ENCODE measurements around the gene SLC27A1. TPM values are rescaled to one million over a fixed set of nuclear protein-coding genes. Genes with fewer than 3 reads are reported as not detected.

Gene SLC27A1
- total RNA-seq, 1 donor from 2014 or later, result 64.9 TPM

DNA sequence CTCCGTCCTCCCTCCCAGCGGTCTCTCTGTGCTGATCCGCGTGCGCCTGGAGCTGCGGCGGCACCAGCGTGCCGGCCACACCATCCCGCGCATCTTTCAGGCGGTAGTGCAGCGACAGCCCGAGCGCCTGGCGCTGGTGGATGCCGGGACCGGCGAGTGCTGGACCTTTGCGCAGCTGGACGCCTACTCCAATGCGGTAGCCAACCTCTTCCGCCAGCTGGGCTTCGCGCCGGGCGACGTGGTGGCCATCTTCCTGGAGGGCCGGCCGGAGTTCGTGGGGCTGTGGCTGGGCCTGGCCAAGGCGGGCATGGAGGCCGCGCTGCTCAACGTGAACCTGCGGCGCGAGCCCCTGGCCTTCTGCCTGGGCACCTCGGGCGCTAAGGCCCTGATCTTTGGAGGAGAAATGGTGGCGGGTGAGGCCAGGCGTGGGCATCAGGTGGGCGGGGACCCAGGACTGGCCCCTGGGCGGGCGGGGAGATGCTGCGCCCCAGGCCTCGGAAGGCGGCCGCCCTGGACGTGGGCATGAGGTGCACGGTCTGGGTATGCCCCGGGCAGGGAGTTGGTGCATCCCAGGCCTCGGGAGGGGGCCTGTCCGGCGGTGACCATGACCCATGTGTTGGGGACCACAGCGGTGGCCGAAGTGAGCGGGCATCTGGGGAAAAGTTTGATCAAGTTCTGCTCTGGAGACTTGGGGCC lies 16.4 kb downstream of the SLC27A1 start:
- no peak overlapping the region for H3K4me3 ChIP-seq

DNA sequence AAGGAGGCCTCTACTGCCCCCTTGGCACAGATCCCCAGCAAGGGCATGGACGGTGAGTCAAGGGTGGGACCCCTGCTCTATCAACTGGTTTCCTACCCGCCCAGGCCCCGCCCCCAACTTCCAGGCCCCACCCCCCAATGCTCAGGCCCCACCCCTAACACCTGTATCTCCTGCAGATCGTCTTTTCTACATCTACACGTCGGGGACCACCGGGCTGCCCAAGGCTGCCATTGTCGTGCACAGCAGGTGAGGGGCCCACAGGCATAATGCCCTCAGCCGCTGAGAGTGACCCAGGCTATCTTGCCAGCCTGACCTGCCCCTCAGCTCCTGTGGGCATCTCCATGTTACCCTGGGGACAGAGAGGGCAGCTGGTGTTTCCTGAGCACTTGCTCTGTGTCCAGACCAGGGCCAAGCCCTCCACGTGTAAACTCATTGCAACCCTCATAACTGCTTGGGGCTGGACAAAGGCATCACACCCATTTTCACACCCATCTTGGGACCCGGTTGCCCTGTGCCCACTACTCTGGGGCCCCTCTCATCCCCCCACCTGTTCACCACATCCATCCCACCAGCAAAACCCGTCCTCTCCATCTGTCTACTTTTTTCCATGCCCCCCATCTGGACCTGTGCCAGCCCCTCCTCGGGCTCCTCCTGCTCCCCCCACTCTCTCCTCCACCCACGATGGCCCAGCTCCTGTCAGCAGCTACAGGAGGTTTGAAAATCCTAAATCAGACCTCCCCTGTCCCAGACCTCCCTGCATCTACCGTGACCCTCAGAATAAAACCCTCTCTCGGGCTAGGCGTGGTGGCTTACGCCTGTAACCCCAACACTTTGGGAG lies 17.2 kb downstream of the SLC27A1 start:
- no peak for DNase-seq (ENCODE audit: low spot score in 2 of 2)
- H3K27me3 ChIP-seq, result no peaks in the 10 kb centered on the region

More for the DNA sequence above, 16.4 kb downstream of the SLC27A1 start:
- DNase-seq (ENCODE audit: low spot score in 2 of 2), result no peak
- Histone ChIP-seq H3K36me3 (peaks cover 8 to 23% of the 10 kb centered on the region in 2 donors), H3K27me3 (no peaks in the 10 kb centered on the region), H3K9me3 (no peaks in the 10 kb centered on the region), H3K27ac (no peak overlapping the region), H3K4me1 (no peaks in the 10 kb centered on the region)
- TF ChIP-seq, protein P1, sequence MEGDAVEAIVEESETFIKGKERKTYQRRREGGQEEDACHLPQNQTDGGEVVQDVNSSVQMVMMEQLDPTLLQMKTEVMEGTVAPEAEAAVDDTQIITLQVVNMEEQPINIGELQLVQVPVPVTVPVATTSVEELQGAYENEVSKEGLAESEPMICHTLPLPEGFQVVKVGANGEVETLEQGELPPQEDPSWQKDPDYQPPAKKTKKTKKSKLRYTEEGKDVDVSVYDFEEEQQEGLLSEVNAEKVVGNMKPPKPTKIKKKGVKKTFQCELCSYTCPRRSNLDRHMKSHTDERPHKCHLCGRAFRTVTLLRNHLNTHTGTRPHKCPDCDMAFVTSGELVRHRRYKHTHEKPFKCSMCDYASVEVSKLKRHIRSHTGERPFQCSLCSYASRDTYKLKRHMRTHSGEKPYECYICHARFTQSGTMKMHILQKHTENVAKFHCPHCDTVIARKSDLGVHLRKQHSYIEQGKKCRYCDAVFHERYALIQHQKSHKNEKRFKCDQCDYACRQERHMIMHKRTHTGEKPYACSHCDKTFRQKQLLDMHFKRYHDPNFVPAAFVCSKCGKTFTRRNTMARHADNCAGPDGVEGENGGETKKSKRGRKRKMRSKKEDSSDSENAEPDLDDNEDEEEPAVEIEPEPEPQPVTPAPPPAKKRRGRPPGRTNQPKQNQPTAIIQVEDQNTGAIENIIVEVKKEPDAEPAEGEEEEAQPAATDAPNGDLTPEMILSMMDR (IDR thresholded peaks at IDR 0.05), result no peak
- intact Hi-C loops (cut with DNase I), result no loop called here

DNA sequence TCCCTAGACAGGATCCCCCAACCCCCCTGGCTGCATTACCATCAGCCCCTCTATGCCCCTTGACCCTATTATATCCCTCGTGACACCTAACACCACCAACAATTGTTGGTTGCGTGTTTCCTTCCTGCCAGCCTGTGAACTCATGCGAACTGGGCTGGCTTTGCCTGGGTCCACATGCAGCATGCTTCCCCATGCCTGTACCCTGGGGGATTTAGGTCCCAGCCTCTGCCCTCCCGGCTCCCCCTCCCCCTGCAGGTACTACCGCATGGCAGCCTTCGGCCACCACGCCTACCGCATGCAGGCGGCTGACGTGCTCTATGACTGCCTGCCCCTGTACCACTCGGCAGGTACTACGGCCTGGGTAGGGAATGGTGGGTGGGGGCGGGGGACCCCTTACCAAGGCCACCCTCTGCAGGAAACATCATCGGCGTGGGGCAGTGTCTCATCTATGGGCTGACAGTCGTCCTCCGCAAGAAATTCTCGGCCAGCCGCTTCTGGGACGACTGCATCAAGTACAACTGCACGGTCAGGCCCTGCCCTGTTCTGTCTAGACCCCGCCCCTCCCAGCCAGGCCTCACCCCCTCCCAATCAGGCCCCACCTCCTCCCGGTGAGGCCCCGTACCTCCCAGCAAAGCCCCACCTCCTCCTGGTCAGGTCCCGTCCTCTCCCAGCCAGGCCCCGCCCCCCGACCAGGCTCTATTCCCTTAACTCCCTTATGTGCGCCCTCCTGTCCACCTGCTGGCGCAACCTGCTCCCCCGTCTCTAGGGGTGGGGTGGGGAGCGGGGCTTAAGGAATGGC lies 18.5 kb downstream of the SLC27A1 start:
- peaks cover 8 to 23% of the 10 kb centered on the region in 2 donors for H3K36me3 ChIP-seq

More for the DNA sequence above, 17.2 kb downstream of the SLC27A1 start:
- TF ChIP-seq, protein P1 (IDR thresholded peaks at IDR 0.05), result no peak
- H3K9me3 ChIP-seq, result no peaks in the 10 kb centered on the region
- H3K36me3 ChIP-seq, result peaks cover 8 to 23% of the 10 kb centered on the region in 2 donors
- no peak overlapping the region for H3K4me3 ChIP-seq
- H3K4me1 ChIP-seq, result no peaks in the 10 kb centered on the region
- intact Hi-C loops (cut with DNase I), result no loop called here
- H3K27ac ChIP-seq, result no peak overlapping the region

DNA sequence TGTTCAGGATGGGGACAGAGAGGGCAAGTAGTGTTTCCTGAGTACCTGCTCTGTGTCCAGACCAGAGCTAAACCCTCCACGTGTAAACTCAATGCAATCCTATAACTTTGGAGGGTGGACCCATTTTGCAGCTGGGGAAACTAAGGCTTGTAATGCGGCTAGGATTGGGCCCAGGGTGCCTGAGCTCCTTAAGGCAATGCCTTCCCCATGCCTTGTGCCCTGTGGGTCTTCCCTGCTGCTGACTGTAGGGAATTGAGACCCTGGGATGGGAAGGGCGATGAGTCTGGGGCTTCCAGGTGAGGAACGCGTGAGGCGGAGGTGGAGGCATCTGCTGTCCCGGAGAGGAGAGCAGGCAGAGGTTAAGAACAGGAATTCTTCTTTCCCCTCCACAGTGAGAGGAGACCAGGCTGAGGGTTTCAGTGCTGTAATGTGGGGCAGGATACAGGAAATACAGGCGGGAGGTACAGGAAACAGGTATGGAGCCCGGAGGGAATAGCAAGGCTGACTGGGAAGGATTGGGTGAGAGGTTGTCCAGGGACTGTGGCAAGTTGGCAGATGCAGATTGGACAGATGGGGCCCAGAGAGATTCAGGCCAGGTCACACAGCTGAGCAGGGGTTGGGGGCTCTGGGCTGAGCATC lies 19.2 kb downstream of the SLC27A1 start:
- no peak overlapping the region for H3K27ac ChIP-seq
- H3K27me3 ChIP-seq, result no peaks in the 10 kb centered on the region
- TF ChIP-seq, protein P1 (IDR thresholded peaks at IDR 0.05), result no peak
- DNase-seq (ENCODE audit: low spot score in 2 of 2), result no peak
- peaks cover 8 to 23% of the 10 kb centered on the region in 2 donors for H3K36me3 ChIP-seq
- H3K4me3 ChIP-seq, result no peak overlapping the region
- intact Hi-C loops (cut with DNase I), result no loop called here
- H3K4me1 ChIP-seq, result no peaks in the 10 kb centered on the region
- H3K9me3 ChIP-seq, result no peaks in the 10 kb centered on the region

More for the DNA sequence above, 18.5 kb downstream of the SLC27A1 start:
- Histone ChIP-seq H3K9me3 (no peaks in the 10 kb centered on the region), H3K4me3 (no peak overlapping the region), H3K27ac (no peak overlapping the region), H3K27me3 (no peaks in the 10 kb centered on the region), H3K4me1 (no peaks in the 10 kb centered on the region)
- TF ChIP-seq, protein P1 (IDR thresholded peaks at IDR 0.05), result no peak
- intact Hi-C loops (cut with DNase I), result no loop called here
- no peak for DNase-seq (ENCODE audit: low spot score in 2 of 2)

DNA sequence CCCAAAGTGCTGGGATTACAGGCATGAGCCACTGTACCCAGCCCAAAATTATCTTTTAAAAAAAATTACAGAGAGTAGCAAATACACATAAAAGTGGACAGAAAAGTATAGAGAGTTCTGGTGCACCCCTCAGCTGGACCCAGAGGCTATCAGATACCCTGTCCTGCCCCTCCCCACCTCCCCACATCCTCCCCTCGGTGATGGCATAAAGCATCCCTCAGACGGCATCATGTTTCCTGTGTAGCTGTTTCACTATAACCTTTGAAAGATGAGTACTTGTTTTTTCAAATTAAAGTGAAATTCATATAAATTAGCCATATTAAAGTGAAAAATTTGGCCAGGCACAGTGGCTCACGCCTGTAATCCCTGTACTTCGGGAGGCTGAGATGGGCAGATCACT lies 20.1 kb downstream of the SLC27A1 start:
- DNase-seq (ENCODE audit: low spot score in 2 of 2), result no peak
- no peak overlapping the region for H3K4me3 ChIP-seq
- H3K27ac ChIP-seq, result no peak overlapping the region
- H3K4me1 ChIP-seq, result no peaks in the 10 kb centered on the region
- intact Hi-C loops (cut with DNase I), result no loop called here
- no peaks in the 10 kb centered on the region for H3K9me3 ChIP-seq
- H3K27me3 ChIP-seq, result no peaks in the 10 kb centered on the region
- H3K36me3 ChIP-seq, result peaks cover 8 to 23% of the 10 kb centered on the region in 2 donors
- TF ChIP-seq, protein P1 (IDR thresholded peaks at IDR 0.05), result no peak

Measured in ascending aorta (tissue), 2 donors.